GM19452 (cell line): Measurements from ENCODE around the gene DMRTC2.

Experiments
- ATAC-seq: cut with Tn5 transposase; IDR thresholded peaks from one replicate; pipeline ENCODE4 v1.9.1; 2021; ENCODE audit not compliant: unreplicated experiment

The DMRTC2 gene

DNA sequence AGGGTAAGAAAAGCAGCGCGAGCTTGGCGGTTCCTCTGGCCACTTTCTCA is at the start of gene DMRTC2:
TSS of gene DMRTC2 (plus strand) at position 42 of the 50 bp plus-strand sequence. CDS start 2,387 bp downstream, outside the sequence.
- no peak for ATAC-seq

DNA sequence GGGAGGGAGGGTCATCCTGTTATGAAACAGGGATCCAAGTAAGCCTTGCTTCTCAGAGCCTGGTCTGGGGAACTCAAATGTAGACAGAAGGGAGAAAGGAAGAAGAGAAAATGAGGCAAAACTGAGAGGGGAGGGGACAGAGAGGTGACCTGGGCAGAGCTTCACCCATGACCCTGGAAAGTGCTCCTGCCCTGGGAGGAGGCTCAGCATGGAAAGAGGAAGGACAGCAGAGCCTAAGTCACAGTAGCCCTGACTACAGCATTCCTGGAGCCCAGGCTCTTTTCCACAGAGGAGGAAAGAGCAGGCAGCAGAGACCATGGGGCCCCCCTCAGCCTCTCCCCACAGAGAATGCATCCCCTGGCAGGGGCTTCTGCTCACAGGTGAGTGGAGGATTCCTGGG is 48.5 kb upstream of the DMRTC2 start, which contains the start of gene CEACAM3:
TSS of gene CEACAM3 (plus strand) at position 226 of the 400 bp plus-strand sequence. CDS start at position 317, 91 bp downstream.
- ATAC-seq = no peak

GRCh38 chr19:41796901-41797300 is 47.9 kb upstream of the DMRTC2 start:
- ATAC-seq = no peak

GRCh38 chr19:41799444-41800000 is 45.3 kb upstream of the DMRTC2 start:
- no peak for ATAC-seq

DNA sequence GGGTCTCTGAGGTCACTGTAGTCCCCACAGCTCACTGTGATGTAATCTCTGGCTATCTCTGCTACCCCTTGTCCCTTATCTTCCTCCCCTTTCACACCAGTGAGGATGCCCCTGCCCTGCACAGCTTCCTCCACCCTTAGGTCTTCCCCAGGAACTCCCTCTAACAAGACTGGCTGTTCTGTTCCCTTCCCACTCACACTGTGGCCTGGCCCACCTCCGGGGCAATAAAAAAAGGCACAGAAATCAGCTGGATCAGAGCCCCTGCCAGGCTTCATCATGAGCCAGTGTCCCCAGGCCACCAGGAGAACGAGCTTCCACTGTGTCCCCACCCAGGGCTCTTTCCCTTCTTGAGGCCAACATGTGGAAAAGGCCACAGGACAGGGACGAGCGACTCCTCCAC is 43.8 kb upstream of the DMRTC2 start:
- ATAC-seq = no peak

- ATAC-seq = no peak
These were observed 43.0 kb upstream of the DMRTC2 start for GRCh38 chr19:41801792-41802211.

DNA sequence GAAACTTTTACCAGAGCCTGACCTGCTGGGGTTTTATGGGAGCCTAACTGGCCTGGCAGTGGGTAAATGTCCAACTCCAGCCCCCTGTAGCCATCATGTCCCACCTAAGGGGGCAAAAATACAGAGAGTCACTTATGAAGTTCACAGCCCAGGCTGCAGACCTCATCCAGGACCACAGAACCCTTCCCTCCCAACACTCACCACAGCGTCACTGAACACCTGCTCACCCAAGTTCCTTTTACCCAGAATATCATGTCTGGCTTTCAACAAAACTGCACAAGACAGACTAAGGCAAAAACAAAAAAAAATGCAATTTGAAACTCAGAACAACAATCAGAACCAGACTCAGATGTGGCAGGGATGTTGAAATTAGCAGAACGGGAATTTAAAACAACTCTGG is 42.1 kb upstream of the DMRTC2 start:
- no peak for ATAC-seq

DNA sequence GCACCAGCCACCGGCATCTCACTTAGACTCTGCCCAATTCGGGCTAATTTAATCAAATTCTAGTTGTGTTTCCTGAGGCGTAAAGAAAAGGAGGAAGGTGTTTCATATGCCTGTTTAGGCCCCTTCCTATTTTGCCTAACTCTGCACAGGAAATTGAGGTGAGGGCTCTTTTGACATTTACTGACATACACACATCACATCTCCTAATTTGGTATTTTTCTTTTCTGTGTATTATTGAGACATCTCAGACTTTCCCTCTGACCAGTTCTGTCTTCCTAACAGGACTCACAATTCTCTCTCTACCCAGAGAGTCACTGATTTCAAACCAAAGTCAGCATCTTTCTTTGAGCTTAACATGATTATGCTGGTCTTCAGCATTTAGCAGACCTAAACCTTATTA is 40.5 kb upstream of the DMRTC2 start:
- ATAC-seq = no peak

GRCh38 chr19:41807176-41807575 is 37.7 kb upstream of the DMRTC2 start:
- ATAC-seq = no peak

DNA sequence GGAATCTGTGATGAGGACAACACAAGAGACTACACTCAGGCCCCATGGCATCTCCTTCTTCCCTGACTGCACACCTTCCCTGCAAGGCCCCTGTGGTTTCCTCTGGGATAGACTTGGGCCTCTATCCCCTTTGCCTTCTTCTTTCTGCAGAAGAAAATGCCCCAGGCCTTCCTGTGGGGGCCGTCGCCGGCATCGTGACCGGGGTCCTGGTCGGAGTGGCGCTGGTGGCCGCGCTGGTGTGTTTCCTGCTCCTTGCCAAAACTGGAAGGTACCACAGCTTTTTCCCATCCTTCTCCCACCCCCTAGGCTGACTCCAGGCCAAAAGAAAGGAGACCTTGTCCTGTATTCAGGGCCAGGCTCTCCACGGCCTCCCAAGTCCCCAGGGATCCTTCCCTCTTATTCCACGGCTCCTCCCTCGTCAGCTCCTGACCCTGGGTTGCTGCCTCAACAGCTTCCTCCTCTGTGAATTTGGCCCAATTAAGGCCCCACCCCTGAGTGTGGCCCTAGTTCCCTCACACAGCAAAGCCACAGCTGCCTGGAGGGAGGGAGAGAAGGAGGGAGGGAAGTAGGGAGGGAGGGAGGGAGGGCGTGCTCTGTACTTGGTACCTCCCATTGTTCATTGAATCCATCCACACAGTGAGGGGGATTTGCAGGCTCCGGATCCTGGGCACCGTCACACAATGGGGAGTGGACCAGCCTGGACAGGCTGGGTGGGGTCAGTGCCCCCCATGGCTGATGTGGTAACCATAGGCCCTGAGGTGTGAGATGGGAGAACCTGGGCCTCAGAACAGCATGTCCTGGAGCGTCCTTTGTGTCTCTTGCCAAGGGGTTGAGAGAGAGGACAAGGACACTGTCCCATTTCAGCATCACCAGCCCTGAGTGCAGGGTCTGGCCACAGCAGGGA is 35.9 kb upstream of the DMRTC2 start:
- ATAC-seq = no peak

DNA sequence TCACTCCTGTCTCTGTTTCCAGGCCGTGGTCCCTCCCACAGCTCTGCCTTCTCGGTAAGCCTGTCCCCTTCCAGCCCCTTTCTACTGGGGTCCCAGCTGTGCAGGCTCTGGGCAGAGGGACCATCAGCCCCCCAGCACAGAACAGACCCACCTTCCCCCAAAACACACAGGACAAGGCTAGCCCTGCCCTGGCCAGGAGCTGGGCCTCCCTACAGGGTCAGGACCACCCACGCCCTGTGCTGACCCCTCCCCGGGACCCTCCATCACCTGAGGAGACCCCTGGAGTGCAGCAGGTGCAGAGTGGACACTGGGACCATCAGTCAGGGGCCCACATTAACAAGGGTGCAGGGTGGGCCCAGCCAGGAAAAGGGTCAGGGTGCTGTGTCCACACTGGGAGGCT is 34.5 kb upstream of the DMRTC2 start:
- no peak for ATAC-seq

DNA sequence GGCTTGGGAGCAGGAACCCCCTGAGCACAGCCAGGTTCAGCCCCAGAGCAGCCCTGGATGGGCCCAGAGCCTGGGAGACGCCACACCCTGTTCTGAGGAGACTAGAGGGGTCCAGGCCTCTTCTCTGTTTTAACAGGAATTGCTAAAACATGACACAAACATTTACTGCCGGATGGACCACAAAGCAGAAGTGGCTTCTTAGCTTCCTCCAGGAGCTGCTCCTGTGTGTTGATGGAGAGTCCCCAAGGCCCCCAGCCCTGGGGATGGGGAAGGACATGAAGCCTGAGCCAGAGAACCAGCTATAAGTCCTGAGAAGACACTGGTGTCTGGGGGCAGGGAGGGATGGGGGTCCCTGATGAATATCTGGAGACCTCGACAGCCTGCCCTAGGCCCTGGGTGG is 33.8 kb upstream of the DMRTC2 start:
- ATAC-seq = no peak

GRCh38 chr19:41811981-41812380 is 32.9 kb upstream of the DMRTC2 start:
- no peak for ATAC-seq

- no peak for ATAC-seq
These were observed 30.9 kb upstream of the DMRTC2 start for GRCh38 chr19:41813911-41814310.

GRCh38 chr19:41815301-41815700 is 29.5 kb upstream of the DMRTC2 start:
- ATAC-seq = no peak

DNA sequence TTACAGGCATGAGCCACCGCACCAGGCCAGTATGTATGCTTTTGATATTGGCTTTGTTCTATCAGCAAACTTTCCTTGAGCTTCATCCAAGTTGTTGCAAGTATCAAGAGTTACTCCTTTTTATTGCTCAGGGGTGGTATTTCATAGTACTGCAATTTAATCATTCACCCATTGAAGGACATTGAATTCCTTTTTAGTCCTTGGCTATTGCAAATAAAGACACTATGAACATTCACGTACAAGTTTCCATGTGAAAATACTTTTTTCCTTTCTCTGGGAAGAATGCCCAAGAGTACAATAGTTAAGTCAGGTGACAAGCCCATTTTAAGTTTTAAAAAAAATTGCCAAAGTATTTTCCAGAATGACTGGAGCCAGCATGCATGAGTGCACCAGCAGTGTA is 28.1 kb upstream of the DMRTC2 start:
- no peak for ATAC-seq

GRCh38 chr19:41821003-41821735 is 23.7 kb upstream of the DMRTC2 start:
- ATAC-seq = no peak

DNA sequence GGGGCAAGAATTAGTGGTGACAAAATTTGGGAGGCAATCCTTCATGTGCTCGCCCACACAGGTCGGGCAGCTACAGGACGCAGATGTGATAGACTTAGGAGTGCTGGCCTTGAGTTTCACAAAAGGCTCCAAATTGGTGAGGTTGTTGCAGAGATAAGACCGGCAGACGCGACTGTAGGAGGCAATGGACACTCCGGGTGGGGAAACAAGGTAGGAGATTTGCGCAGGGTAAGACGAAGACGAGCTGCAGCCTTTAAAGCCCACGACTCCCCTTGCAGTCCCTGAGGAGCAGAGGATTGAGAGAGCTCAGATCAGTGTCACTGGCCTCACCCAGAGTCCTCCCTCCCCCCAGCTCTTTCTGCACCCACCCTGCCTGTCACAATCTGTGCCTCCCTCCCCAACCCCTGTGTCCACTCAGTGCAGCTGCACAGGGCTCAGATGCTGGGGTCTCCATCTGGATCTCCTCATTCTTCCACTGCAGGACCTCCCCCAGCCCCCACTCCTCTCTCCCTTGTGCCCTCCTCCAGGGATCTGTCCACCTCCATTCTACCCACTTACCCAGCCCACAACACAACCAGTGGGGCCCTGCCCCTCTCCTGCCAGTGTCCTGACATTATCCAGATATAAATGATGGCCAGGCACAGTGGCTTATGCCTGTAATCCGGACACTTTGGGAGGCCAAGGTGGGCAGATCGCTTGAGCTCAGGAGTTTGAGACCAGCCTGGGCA is 6.7 kb upstream of the DMRTC2 start:
- ATAC-seq = no peak

GRCh38 chr19:41839211-41839610 is 5.6 kb upstream of the DMRTC2 start:
- no peak for ATAC-seq

GRCh38 chr19:41843371-41843770 is 1.5 kb upstream of the DMRTC2 start:
- no peak for ATAC-seq

DNA sequence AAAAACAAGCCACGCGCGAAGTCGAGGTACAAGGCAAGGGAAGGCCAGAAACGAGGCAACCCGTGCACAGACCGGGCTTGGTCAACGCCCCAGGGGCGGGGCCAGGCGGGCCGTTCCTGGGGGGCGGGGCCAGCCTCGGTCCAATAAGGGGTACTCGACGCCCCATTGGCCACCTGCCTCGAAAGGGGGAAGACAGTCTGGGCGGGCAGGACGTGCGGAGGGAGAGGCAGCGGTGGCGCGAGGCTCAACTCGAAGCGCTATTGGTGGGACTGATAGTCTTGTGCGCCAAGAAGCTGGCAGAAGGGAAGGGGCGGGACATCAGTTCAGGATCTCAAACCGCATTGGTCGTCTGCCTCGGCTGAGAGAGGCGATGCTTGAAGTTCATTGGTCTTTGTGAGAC is 241 bp upstream of the DMRTC2 start, which contains the start of gene LYPD4:
TSS of gene LYPD4 (minus strand) at position 83 of the 400 bp plus-strand sequence. CDS start 5,398 bp downstream, outside the sequence.
- ATAC-seq = no peak
